GM12878 (cell line): ENCODE data around the gene TPGS2. TPM values are rescaled to one million over a fixed set of nuclear protein-coding genes. Genes with fewer than 3 reads are reported as not detected.

Experiments used
- ATAC-seq: fragments of 200-7000 bp; cut with Tn5 transposase; 3 replicates; pipeline ENCODE4 v1.9.1; 2020; ENCODE audit warnings: mild to moderate bottlenecking, moderate library complexity
- BruUV-seq: library from RNA; stranded (reverse); fragments of 400-500 nt; replicated peaks from 2 replicates; lab custom pipeline; 2021; lab: Mats Ljungman, UMichigan
- CTCF ChIA-PET: fragments of 300-600 bp; sonication (Branson Sonifier 250); formaldehyde crosslinking; extraction: SDS; loops from one replicate; lab custom pipeline; 2021; ENCODE audit warnings: inconsistent platforms; lab: Yijun Ruan, JAX
- POLR2A ChIA-PET: fragments of 350-600 bp; formaldehyde crosslinking; extraction: SDS; loops from one replicate; lab custom pipeline; 2021; ENCODE audit warnings: inconsistent platforms; lab: Charles Lee
- RAD21 ChIA-PET: fragments of 300-600 bp; sonication (Branson Sonifier 250); formaldehyde crosslinking; loops from one replicate; lab custom pipeline; 2023; ENCODE audit warnings: antibody characterized with exemption; ENCODE audit not compliant: unreplicated experiment; lab: Charles Lee
- SMC1A ChIA-PET: fragments of 300-600 bp; sonication (Branson Sonifier 250); formaldehyde crosslinking; loops from one replicate; lab custom pipeline; 2023; ENCODE audit not compliant: unreplicated experiment, uncharacterized antibody; lab: Charles Lee
- DNase-seq: peaks from one replicate; pipeline ENCODE4 v3.0.0-alpha.2; 2011; ENCODE audit warnings: low read depth, low spot score
- FAIRE-seq: peaks from 3 replicates; lab custom pipeline; 2011; peaks lifted over from hg19 to GRCh38; lab: Jason Lieb, UNC
- H2AFZ ChIP-seq: 2 replicates; pipeline ENCODE4 v1.6.0; 2011; ENCODE audit warnings: low read depth, low read length, control low read depth; ENCODE audit not compliant: control insufficient read depth
- H3K27ac ChIP-seq: 2 replicates; pipeline ENCODE4 v1.5.1; 2011; ENCODE audit warnings: control low read depth; ENCODE audit not compliant: control insufficient read depth, insufficient read depth
- H3K27me3 ChIP-seq, 2 experiments: replicated peaks in 1 of 2; 2 replicates each; pipeline versions ENCODE4 v1.6.0 to v1.6.1; 2011; ENCODE audit warnings: low read length in 1 of 2; ENCODE audit not compliant: control insufficient read depth in 2 of 2, insufficient read depth in 2 of 2
- H3K36me3 ChIP-seq, 2 experiments: 2 replicates each; pipeline ENCODE4 v1.5.1; 2011; ENCODE audit warnings: low read length in 1 of 2; ENCODE audit not compliant: control insufficient read depth in 2 of 2, insufficient read depth in 2 of 2
- H3K4me1 ChIP-seq: 2 replicates; pipeline ENCODE4 v1.6.1; 2011; ENCODE audit warnings: mild to moderate bottlenecking, low read length, moderate library complexity, mixed read lengths; ENCODE audit not compliant: control insufficient read depth, insufficient read depth
- H3K4me2 ChIP-seq: 2 replicates; pipeline ENCODE4 v1.6.0; 2011; ENCODE audit warnings: control low read depth; ENCODE audit not compliant: control insufficient read depth, insufficient read depth
- H3K4me3 ChIP-seq: fragments of 200-600 bp; sonication (generic); 2 replicates; pipeline ENCODE4 v1.5.1; 2016
- H3K79me2 ChIP-seq: 2 replicates; pipeline ENCODE4 v1.6.0; 2011; ENCODE audit warnings: low read length; ENCODE audit not compliant: control insufficient read depth, insufficient read depth
- H3K9ac ChIP-seq: 2 replicates; pipeline ENCODE4 v1.8.0; 2011; ENCODE audit warnings: low read length, control low read depth, mixed read lengths; ENCODE audit not compliant: control insufficient read depth, insufficient read depth
- H3K9me3 ChIP-seq: replicated peaks from 3 replicates; pipeline ENCODE4 v1.5.1; 2011; ENCODE audit warnings: mild to moderate bottlenecking, low read length; ENCODE audit not compliant: control insufficient read depth, insufficient read depth
- H4K20me1 ChIP-seq: 2 replicates; pipeline ENCODE4 v1.6.0; 2011; ENCODE audit not compliant: control insufficient read depth, insufficient read depth
- EP300 ChIP-seq, 2 experiments: fragments of 150-350 bp in 1 of 2; IDR thresholded peaks; 2 replicates each; pipeline ENCODE4 v1.6.1; 2011 to 2012; ENCODE audit warnings: low read depth in 2 of 2, low read length in 2 of 2, borderline replicate concordance in 1 of 2, improper control_type of control experiment in 1 of 2, inconsistent platforms in 1 of 2; ENCODE audit not compliant: control insufficient read depth in 1 of 2
- WGBS: methylation state at CpG from one replicate; pipeline ENCODE4 v1.1.6; 2016; ENCODE audit warnings: low lambda C conversion rate; ENCODE audit not compliant: insufficient replicate concordance, insufficient coverage; ENCODE audit errors: missing lambda C conversion rate; 5-methylcytosine and 5-hydroxymethylcytosine counted together
- in situ Hi-C: fragments of 300-500 bp; cut with MboI; formaldehyde crosslinking; loops from 9 replicates; pipeline ENCODE4 v1.14.3; 2018; ENCODE audit warnings: mixed read lengths
- intact Hi-C: fragments of 100-400 bp; cut with micrococcal nuclease; formaldehyde crosslinking; loops from one replicate; pipeline ENCODE4 v1.14.2; 2022; ENCODE audit not compliant: unreplicated experiment
- polyA plus RNA-seq, 11 experiments: library from polyadenylated mRNA; depleted of rRNA in 4 of 11; unstranded in 6 of 11; stranded (reverse) in 5 of 11; fragments of >200 nt; fragmentation: Nextera tagmentation in 4 of 11; fragmentation: Illumina TruSeq in 1 of 11; extraction: Ambion mirVana in 4 of 11; extraction: Trizol in 1 of 11; gene quantifications; 1 replicate in 1 of 11; 2 replicates in 10 of 11; pipeline versions ENCODE4 v1.2.1 to v1.2.3, GENCODE V29; 2011 to 2016; ENCODE audit warnings: inconsistent platforms in 2 of 11, missing spikeins in 2 of 11, low read depth in 1 of 11
- total RNA-seq, 4 experiments: library from RNA; depleted of rRNA in 3 of 4; stranded (reverse); fragments of >200 nt in 3 of 4; fragmentation: Illumina TruSeq in 1 of 4; extraction: Trizol in 1 of 4; gene quantifications; 2 replicates each; pipeline versions ENCODE4 v1.2.1 to v1.2.3, GENCODE V29; 2013 to 2021
- TF ChIP-seq, protein P1 (sequence below): fragments of 450-650 bp; IDR thresholded peaks from 2 replicates; pipeline ENCODE4 v1.6.1; 2017; ENCODE audit warnings: low read depth, mild to moderate bottlenecking, moderate library complexity
- TF ChIP-seq, protein P2 (sequence below): fragments of 450-650 bp; IDR thresholded peaks from 2 replicates; pipeline ENCODE4 v1.6.1; 2017; ENCODE audit warnings: mild to moderate bottlenecking, moderate library complexity

The TPGS2 gene
- total and polyA plus RNA-seq, 10 of the 15 experiments (the other 5 are each of a cell fraction or from before 2014, with no cell fraction given) = 39.8 to 181 (median 88.9) TPM

DNA sequence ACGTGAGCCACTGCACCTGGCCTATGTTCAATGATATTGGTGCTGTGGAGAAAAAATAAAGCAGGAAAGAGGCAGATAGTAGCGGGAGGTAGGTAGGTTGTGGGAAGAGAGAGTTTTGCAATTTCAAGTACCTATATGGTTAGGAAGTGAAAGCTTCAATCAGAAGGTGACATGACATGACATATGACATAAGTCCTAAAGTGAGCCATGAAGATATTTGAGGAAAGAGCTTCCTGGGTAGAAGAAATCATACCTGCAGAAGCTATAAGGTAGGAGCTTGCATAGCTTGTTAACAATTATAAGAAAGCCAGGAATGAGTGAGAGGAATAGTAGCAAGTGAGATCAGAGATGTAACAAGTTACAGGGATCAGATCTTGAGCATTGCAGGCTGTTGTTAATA is 4.3 kb upstream of the TPGS2 start:
- H3K4me1 ChIP-seq = no peaks in the 10 kb centered on the region
- SMC1A ChIA-PET = interaction anchor here (1.1 kb wide), 1 partner anchor 28 kb away, joined by 3 read pairs; no protein-coding TSS in a partner anchor
- RAD21 ChIA-PET = interaction anchor here (0.7 kb wide), 1 partner anchor 17 kb away, joined by 3 read pairs; no protein-coding TSS in a partner anchor
- no peak for TF ChIP-seq EP300 (IDR thresholded peaks at IDR 0.05; ENCODE audit: borderline replicate concordance in 1 of 2, control insufficient read depth in 1 of 2, low read depth in 2 of 2, low read length in 2 of 2)
- TF ChIP-seq, protein P1, sequence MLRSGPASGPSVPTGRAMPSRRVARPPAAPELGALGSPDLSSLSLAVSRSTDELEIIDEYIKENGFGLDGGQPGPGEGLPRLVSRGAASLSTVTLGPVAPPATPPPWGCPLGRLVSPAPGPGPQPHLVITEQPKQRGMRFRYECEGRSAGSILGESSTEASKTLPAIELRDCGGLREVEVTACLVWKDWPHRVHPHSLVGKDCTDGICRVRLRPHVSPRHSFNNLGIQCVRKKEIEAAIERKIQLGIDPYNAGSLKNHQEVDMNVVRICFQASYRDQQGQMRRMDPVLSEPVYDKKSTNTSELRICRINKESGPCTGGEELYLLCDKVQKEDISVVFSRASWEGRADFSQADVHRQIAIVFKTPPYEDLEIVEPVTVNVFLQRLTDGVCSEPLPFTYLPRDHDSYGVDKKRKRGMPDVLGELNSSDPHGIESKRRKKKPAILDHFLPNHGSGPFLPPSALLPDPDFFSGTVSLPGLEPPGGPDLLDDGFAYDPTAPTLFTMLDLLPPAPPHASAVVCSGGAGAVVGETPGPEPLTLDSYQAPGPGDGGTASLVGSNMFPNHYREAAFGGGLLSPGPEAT = no peak
- TF ChIP-seq, protein P2, sequence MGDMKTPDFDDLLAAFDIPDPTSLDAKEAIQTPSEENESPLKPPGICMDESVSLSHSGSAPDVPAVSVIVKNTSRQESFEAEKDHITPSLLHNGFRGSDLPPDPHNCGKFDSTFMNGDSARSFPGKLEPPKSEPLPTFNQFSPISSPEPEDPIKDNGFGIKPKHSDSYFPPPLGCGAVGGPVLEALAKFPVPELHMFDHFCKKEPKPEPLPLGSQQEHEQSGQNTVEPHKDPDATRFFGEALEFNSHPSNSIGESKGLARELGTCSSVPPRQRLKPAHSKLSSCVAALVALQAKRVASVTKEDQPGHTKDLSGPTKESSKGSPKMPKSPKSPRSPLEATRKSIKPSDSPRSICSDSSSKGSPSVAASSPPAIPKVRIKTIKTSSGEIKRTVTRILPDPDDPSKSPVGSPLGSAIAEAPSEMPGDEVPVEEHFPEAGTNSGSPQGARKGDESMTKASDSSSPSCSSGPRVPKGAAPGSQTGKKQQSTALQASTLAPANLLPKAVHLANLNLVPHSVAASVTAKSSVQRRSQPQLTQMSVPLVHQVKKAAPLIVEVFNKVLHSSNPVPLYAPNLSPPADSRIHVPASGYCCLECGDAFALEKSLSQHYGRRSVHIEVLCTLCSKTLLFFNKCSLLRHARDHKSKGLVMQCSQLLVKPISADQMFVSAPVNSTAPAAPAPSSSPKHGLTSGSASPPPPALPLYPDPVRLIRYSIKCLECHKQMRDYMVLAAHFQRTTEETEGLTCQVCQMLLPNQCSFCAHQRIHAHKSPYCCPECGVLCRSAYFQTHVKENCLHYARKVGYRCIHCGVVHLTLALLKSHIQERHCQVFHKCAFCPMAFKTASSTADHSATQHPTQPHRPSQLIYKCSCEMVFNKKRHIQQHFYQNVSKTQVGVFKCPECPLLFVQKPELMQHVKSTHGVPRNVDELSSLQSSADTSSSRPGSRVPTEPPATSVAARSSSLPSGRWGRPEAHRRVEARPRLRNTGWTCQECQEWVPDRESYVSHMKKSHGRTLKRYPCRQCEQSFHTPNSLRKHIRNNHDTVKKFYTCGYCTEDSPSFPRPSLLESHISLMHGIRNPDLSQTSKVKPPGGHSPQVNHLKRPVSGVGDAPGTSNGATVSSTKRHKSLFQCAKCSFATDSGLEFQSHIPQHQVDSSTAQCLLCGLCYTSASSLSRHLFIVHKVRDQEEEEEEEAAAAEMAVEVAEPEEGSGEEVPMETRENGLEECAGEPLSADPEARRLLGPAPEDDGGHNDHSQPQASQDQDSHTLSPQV = no peak
- TF ChIP-seq, all 136 proteins: peak for 0
- in situ Hi-C loops = no loop called here
- POLR2A ChIA-PET = interaction anchor here (0.6 kb wide), 1 partner anchor 63 kb away, joined by 5 read pairs; no protein-coding TSS in a partner anchor
- ATAC-seq (no peak), FAIRE-seq (no peak), DNase-seq (no peak)
- 100% methylated on average over 2 of the region's 2 CpGs for WGBS
- Histone ChIP-seq H3K79me2 (peaks cover 10% of the 10 kb centered on the region), H3K4me3 (no peak overlapping the region), H3K9ac (no peak overlapping the region), H3K27ac (no peak overlapping the region), H3K9me3 (no peaks in the 10 kb centered on the region), H3K36me3 (no peaks in the 10 kb centered on the region), H3K27me3 (no peaks in the 10 kb centered on the region), H3K4me2 (no peak overlapping the region), H2AFZ (no peak overlapping the region), H4K20me1 (no peaks in the 10 kb centered on the region)
- CTCF ChIA-PET = interaction anchor here (1.2 to 1.6 kb wide), 2 partner anchors 22 to 24 kb away, joined by 3 read pairs; no protein-coding TSS in a partner anchor
- intact Hi-C loops = no loop called here
- BruUV-seq = no TSS peak
